GM23248 (cell line): ENCODE data around the gene GLRX2. TPM values are rescaled to one million over a fixed set of nuclear protein-coding genes. Genes with fewer than 3 reads are reported as not detected.
A peak's percentile ranks its signal among the peaks of the same experiment; 100 is the strongest.
"Not testable (repeated sequence)": the region's sequence is repeated elsewhere in the genome, so short reads cannot be mapped to it uniquely, and the experiment has no call there.

Source experiments
- DNase-seq: peaks from one replicate; pipeline ENCODE4 v3.0.0-alpha.2; 2015
- H2AFZ ChIP-seq: fragments of 200-600 bp; sonication (generic); 2 replicates; pipeline ENCODE4 v1.6.1; 2016; ENCODE audit warnings: antibody characterized with exemption
- H3F3A ChIP-seq: fragments of 200-600 bp; sonication (generic); 2 replicates; pipeline ENCODE4 v1.6.1; 2016; ENCODE audit warnings: mild to moderate bottlenecking, antibody characterized with exemption, mixed run types; ENCODE audit not compliant: insufficient read depth
- H3K27ac ChIP-seq: fragments of 200-600 bp; sonication (generic); 2 replicates; pipeline ENCODE4 v1.5.1; 2016; ENCODE audit warnings: mild to moderate bottlenecking
- H3K27me3 ChIP-seq: fragments of 200-600 bp; sonication (generic); replicated peaks from 2 replicates; pipeline ENCODE4 v1.6.1; 2016; ENCODE audit warnings: mild to moderate bottlenecking; ENCODE audit not compliant: insufficient read depth
- H3K36me3 ChIP-seq: fragments of 200-600 bp; sonication (generic); 2 replicates; pipeline ENCODE4 v1.6.1; 2016; ENCODE audit warnings: low read depth, mild to moderate bottlenecking
- H3K4me1 ChIP-seq: fragments of 200-600 bp; sonication (generic); 2 replicates; pipeline ENCODE4 v1.6.1; 2016; ENCODE audit warnings: mild to moderate bottlenecking; ENCODE audit not compliant: insufficient read depth
- H3K4me2 ChIP-seq: fragments of 200-600 bp; sonication (generic); one replicate; pipeline ENCODE4 v1.6.1; 2016; ENCODE audit warnings: mild to moderate bottlenecking; ENCODE audit not compliant: unreplicated experiment
- H3K4me3 ChIP-seq: fragments of 200-600 bp; sonication (generic); 2 replicates; pipeline ENCODE4 v1.5.1; 2016; ENCODE audit warnings: mild to moderate bottlenecking
- H3K79me2 ChIP-seq: fragments of 200-600 bp; sonication (generic); 2 replicates; pipeline ENCODE4 v1.6.1; 2016; ENCODE audit warnings: mild to moderate bottlenecking; ENCODE audit not compliant: insufficient read depth
- H3K9ac ChIP-seq: fragments of 200-600 bp; sonication (generic); 2 replicates; pipeline ENCODE4 v1.6.1; 2016; ENCODE audit warnings: mild to moderate bottlenecking
- H3K9me2 ChIP-seq: fragments of 200-600 bp; sonication (generic); 2 replicates; pipeline ENCODE4 v1.6.1; 2016; ENCODE audit warnings: mixed run types, mild to moderate bottlenecking, moderate library complexity; ENCODE audit not compliant: insufficient read depth
- H3K9me3 ChIP-seq: fragments of 200-600 bp; sonication (generic); one replicate; pipeline ENCODE4 v1.6.1; 2017; ENCODE audit warnings: low read depth
- H4K20me1 ChIP-seq: fragments of 200-600 bp; sonication (generic); 2 replicates; pipeline ENCODE4 v1.6.0; 2016; ENCODE audit not compliant: insufficient read depth
- EZH2 ChIP-seq: fragments of 200-600 bp; sonication (generic); IDR thresholded peaks from 2 replicates; pipeline ENCODE4 v1.6.1; 2018; ENCODE audit warnings: antibody characterized with exemption, mild to moderate bottlenecking; ENCODE audit not compliant: insufficient read depth, poor library complexity, severe bottlenecking
- EZH2phosphoT487 ChIP-seq: fragments of 200-600 bp; sonication (generic); IDR thresholded peaks from 2 replicates; pipeline ENCODE4 v1.6.1; 2018; ENCODE audit warnings: antibody characterized with exemption, moderate library complexity, mild to moderate bottlenecking, low read depth; ENCODE audit not compliant: insufficient read depth
- WGBS, 2 experiments: methylation state at CpG; one replicate each; pipeline ENCODE4 v1.1.6; 2015 to 2017; ENCODE audit warnings: low lambda C conversion rate in 2 of 2, low coverage in 1 of 2; ENCODE audit errors: missing lambda C conversion rate in 2 of 2; 5-methylcytosine and 5-hydroxymethylcytosine counted together
- in situ Hi-C: fragments of 300-500 bp; cut with MboI; formaldehyde crosslinking; loops from 2 replicates; pipeline ENCODE4 v1.15.0; 2020
- microRNA counts: library from miRNA; unstranded; fragments of <30 nt; microRNA quantifications from one replicate; lab custom pipeline; 2016
- microRNA-seq: library from miRNA; unstranded; fragments of <30 nt; microRNA quantifications from one replicate; pipeline ENCODE4, GENCODE V29; 2016; ENCODE audit warnings: borderline number of aligned reads
- polyA plus RNA-seq: library from polyadenylated mRNA; unstranded; fragments of >200 nt; fragmentation: Nextera tagmentation; extraction: Ambion mirVana; gene quantifications from 2 replicates; pipeline ENCODE4 v1.2.1, GENCODE V29; 2016
- small RNA-seq: library from RNA; depleted of rRNA; stranded (forward); fragments of <200 nt; gene quantifications from one replicate; pipeline ENCODE3, GENCODE V24; 2014; ENCODE audit warnings: low read depth, low replicate concordance
- total RNA-seq: library from RNA; depleted of rRNA; stranded (reverse); fragments of >200 nt; shearing (Covaris generic); gene quantifications from 2 replicates; pipeline ENCODE4 v1.2.3, GENCODE V29; 2014; rRNA removed

The GLRX2 gene
- total and polyA plus RNA-seq, 2 experiments from 2014 or later, result 10.7 to 57.5 TPM

GRCh38 chr1:193059282-193060114 lies 45.7 kb downstream of the GLRX2 start, which contains the start of the genes RO60 and UCHL5:
Gene RO60, plus strand, starts transcription at chr1:193059612. Its CDS starts 9,443 bp downstream, at chr1:193069055.
Gene UCHL5, minus strand, starts transcription at chr1:193059360. Its CDS starts 100 bp downstream, at chr1:193059260.
- Histone ChIP-seq H3K79me2 (peaks cover 88% of the 10 kb centered on the region), H3K4me2 (peak within 1 kb of the TSS; percentile 96), H3F3A (peaks cover 23% of the 10 kb centered on the region), H4K20me1 (peaks cover 7% of the 10 kb centered on the region), H3K36me3 (no peaks in the 10 kb centered on the region), H3K9me3 (no peaks in the 10 kb centered on the region), H3K27ac (peak within 1 kb of the TSS; percentile 97), H3K4me1 (peaks cover 42% of the 10 kb centered on the region), H3K4me3 (peak within 1 kb of the TSS; percentile 91), H2AFZ (peak within 1 kb of the TSS; percentile 86), H3K9me2 (no peaks in the 10 kb centered on the region), H3K27me3 (no peaks in the 10 kb centered on the region), H3K9ac (peak within 1 kb of the TSS; percentile 99)
- peak; percentile 99 for DNase-seq
- in situ Hi-C loops, result no loop called here
- 1 to 2% methylated on average over 64 to 71 of the region's 74 CpGs for WGBS, 2 experiments
- TF ChIP-seq EZH2phosphoT487 (no peak), EZH2 (no peak)

- peak overlapping the region; percentile 99 for H3K9ac ChIP-seq
- H3K27ac ChIP-seq, result peak overlapping the region; percentile 97
- H3K36me3 ChIP-seq, result no peaks in the 10 kb centered on the region
- H3K4me1 ChIP-seq, result peaks cover 41% of the 10 kb centered on the region
- TF ChIP-seq EZH2, result no peak
- no peak for TF ChIP-seq EZH2phosphoT487
- peak overlapping the region; percentile 91 for H3K4me3 ChIP-seq
- H3K79me2 ChIP-seq, result peaks cover 88% of the 10 kb centered on the region
- no peaks in the 10 kb centered on the region for H3K9me2 ChIP-seq
- peak overlapping the region; percentile 86 for H2AFZ ChIP-seq
- H4K20me1 ChIP-seq, result peaks cover 4% of the 10 kb centered on the region; the same call in 1 of the 2 replicates
- H3K4me2 ChIP-seq, result peak overlapping the region; percentile 96
- peaks cover 23% of the 10 kb centered on the region for H3F3A ChIP-seq
- 1 to 2% methylated on average over 37 of the region's 37 CpGs for WGBS, 2 experiments
- no peaks in the 10 kb centered on the region for H3K27me3 ChIP-seq
- DNase-seq, result peak; percentile 83
- H3K9me3 ChIP-seq, result no peaks in the 10 kb centered on the region
- in situ Hi-C loops, result no loop called here
Observed at GRCh38 chr1:193058529-193059281, 46.5 kb downstream of the GLRX2 start.

- H3K36me3 ChIP-seq, result peaks cover 8% of the 10 kb centered on the region
- 88 to 90% methylated on average over 4 of the region's 4 CpGs for WGBS, 2 experiments
- H3F3A ChIP-seq, result peaks cover 5% of the 10 kb centered on the region
- H3K9ac ChIP-seq, result no peak overlapping the region
- peaks cover 14% of the 10 kb centered on the region for H3K4me1 ChIP-seq
- no peak for DNase-seq
- TF ChIP-seq EZH2 (no peak), EZH2phosphoT487 (no peak)
- no peaks in the 10 kb centered on the region for H3K9me3 ChIP-seq
- no peak overlapping the region for H3K4me3 ChIP-seq
- H3K9me2 ChIP-seq, result no peaks in the 10 kb centered on the region
- no peaks in the 10 kb centered on the region for H4K20me1 ChIP-seq
- H3K27ac ChIP-seq, result no peak overlapping the region
- H2AFZ ChIP-seq, result no peak overlapping the region
- H3K4me2 ChIP-seq, result no peak overlapping the region
- no peaks in the 10 kb centered on the region for H3K27me3 ChIP-seq
- H3K79me2 ChIP-seq, result peaks cover 92% of the 10 kb centered on the region
- in situ Hi-C loops, result no loop called here
Observed at GRCh38 chr1:193054169-193054675, 51.0 kb downstream of the GLRX2 start.

- WGBS, 2 experiments, result 95 to 96% methylated on average over 5 of the region's 5 CpGs
- H3K4me3 ChIP-seq, H3K4me2 ChIP-seq, in situ Hi-C loops, H3F3A ChIP-seq, H3K27ac ChIP-seq, DNase-seq, H3K27me3 ChIP-seq, H3K9me2 ChIP-seq, H4K20me1 ChIP-seq, H3K4me1 ChIP-seq, H3K9me3 ChIP-seq, H2AFZ ChIP-seq, H3K9ac ChIP-seq: not testable (repeated sequence)
- peaks cover 42% of the 10 kb centered on the region for H3K36me3 ChIP-seq
- peaks cover 56% of the 10 kb centered on the region for H3K79me2 ChIP-seq
Observed at GRCh38 chr1:193048913-193049312, 56.3 kb downstream of the GLRX2 start.

MicroRNAs within 50 kb of the gene (microRNA counts, 767-probe panel; counts per million panel counts)
- microRNA hsa-miR-1278 (lab: Ali Mortazavi, UCI), result 447 counts per million, percentile 86 among the panel's probes with 10 or more counts

Small RNA genes within 50 kb of the gene (microRNA-seq; reads per million reads assigned to microRNA genes)
- not detected for gene MIR1278

Small RNA genes within 50 kb of the gene (small RNA-seq; reads per million reads assigned to genes)
- not detected for gene MIR1278
- not detected for gene SCARNA18B

Other genes starting within 250 kb of the GLRX2 start
- gene UCHL5, start 46.1 kb downstream of the GLRX2 start, total RNA-seq, result 17.5 and 22.5 TPM in 2 replicates
- gene UCHL5, start 46.1 kb downstream of the GLRX2 start, polyA plus RNA-seq, result 49.1 and 50.8 TPM in 2 replicates
- 68.6 and 71.3 TPM in 2 replicates for gene RO60, start 45.8 kb downstream of the GLRX2 start, total RNA-seq
- gene RO60, start 45.8 kb downstream of the GLRX2 start, polyA plus RNA-seq, result 104 TPM in 2 replicates
- 27.4 and 29.1 TPM in 2 replicates for gene CDC73, start 16.6 kb upstream of the GLRX2 start, total RNA-seq
- gene CDC73, start 16.6 kb upstream of the GLRX2 start, polyA plus RNA-seq, result 50.9 and 57.0 TPM in 2 replicates
- gene B3GALT2, start 81.2 kb upstream of the GLRX2 start, total RNA-seq, result 4.7 and 4.8 TPM in 2 replicates
- 2.5 and 2.8 TPM in 2 replicates for gene B3GALT2, start 81.2 kb upstream of the GLRX2 start, polyA plus RNA-seq